ENCODE measurements around the gene DAZAP1.

DNA sequence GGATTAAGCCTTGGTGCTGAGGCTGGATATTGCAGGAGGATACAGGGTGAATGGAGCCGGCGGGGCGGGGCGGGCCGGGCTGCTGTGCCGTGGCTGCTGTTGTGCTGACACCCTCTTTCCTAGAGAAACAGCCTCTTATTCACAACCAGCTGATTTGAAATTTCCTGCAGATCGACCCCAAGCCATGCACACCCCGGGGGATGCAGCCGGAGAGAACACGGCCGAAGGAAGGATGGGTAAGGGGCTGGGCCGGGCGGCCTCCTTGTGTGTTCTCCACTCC, 11.1 kb downstream of the DAZAP1 start:
- TF ChIP-seq RAD21 (IDR thresholded peaks at IDR 0.05; ENCODE audit: low read length): no peak
- no peak for TF ChIP-seq RCOR1 (IDR thresholded peaks at IDR 0.05; ENCODE audit: insufficient replicate concordance, low read length)
